ENCODE measurements around the gene SMAD3. TPM values are rescaled to one million over a fixed set of nuclear protein-coding genes. Genes with fewer than 3 reads are reported as not detected.
A peak's percentile ranks its signal among the peaks of the same experiment; 100 is the strongest.

SMAD3 gene
- total RNA-seq, 1 experiment from 2014 or later = 54.8 TPM

GRCh38 chr15:67175643-67176071, 110.3 kb downstream of the SMAD3 start:
- no peak for TF ChIP-seq CTCF (IDR thresholded peaks at IDR 0.05; ENCODE audit: insufficient read depth in 1 of 2, low read depth in 1 of 2, low read length in 1 of 2, severe bottlenecking in 1 of 2, unreplicated experiment in 1 of 2)
- H3K9me3 Mint-ChIP-seq (ENCODE audit: unreplicated experiment) = no peaks in the 10 kb centered on the region
- peaks cover 53% of the 10 kb centered on the region for H3K36me3 Mint-ChIP-seq (ENCODE audit: insufficient read depth, unreplicated experiment)
- peak overlapping the region; percentile 26 for H3K27ac Mint-ChIP-seq (ENCODE audit: unreplicated experiment)
- Histone ChIP-seq H3K9me3 (no peaks in the 10 kb centered on the region), H3K27me3 (replicated peaks; ENCODE audit: control insufficient read depth, insufficient read depth, low read length) (no peaks in the 10 kb centered on the region), H3K4me3 (ENCODE audit: low read depth, low read length) (no peak overlapping the region), H3K36me3 (ENCODE audit: control insufficient read depth, insufficient read depth, low read length) (no peaks in the 10 kb centered on the region; the same call in none of the 2 replicates), H3K4me1 (peaks cover 53% of the 10 kb centered on the region)
- no peak for DNase-seq
- peaks cover 51% of the 10 kb centered on the region for H3K4me1 Mint-ChIP-seq (ENCODE audit: low read depth, unreplicated experiment)
- no TSS peak for BruUV-seq (replicated peaks)
- CTCF ChIA-PET = no interaction called here
- H3K4me3 Mint-ChIP-seq (ENCODE audit: unreplicated experiment) = no peak overlapping the region
- POLR2A ChIA-PET = no interaction called here
- no peaks in the 10 kb centered on the region for H3K27me3 Mint-ChIP-seq (ENCODE audit: insufficient read depth, unreplicated experiment)
- intact Hi-C loops (cut with micrococcal nuclease; ENCODE audit: unreplicated experiment) = loop anchor here (5.0 kb wide), 1 partner anchor 128 kb away; no protein-coding TSS in a partner anchor

- Mint-ChIP-seq H3K9me3 (ENCODE audit: unreplicated experiment) (no peaks in the 10 kb centered on the region), H3K27me3 (ENCODE audit: insufficient read depth, unreplicated experiment) (no peaks in the 10 kb centered on the region), H3K4me1 (ENCODE audit: low read depth, unreplicated experiment) (peaks cover 51% of the 10 kb centered on the region), H3K36me3 (ENCODE audit: insufficient read depth, unreplicated experiment) (peaks cover 49% of the 10 kb centered on the region), H3K27ac (ENCODE audit: unreplicated experiment) (peak overlapping the region; percentile 26), H3K4me3 (ENCODE audit: unreplicated experiment) (no peak overlapping the region)
- POLR2A ChIA-PET = no interaction called here
- TF ChIP-seq CTCF (IDR thresholded peaks at IDR 0.05; ENCODE audit: insufficient read depth in 1 of 2, low read depth in 1 of 2, low read length in 1 of 2, severe bottlenecking in 1 of 2, unreplicated experiment in 1 of 2) = no peak
- no TSS peak for BruUV-seq (replicated peaks)
- CTCF ChIA-PET = no interaction called here
- no peak for DNase-seq
- Histone ChIP-seq H3K4me1 (peaks cover 53% of the 10 kb centered on the region), H3K36me3 (ENCODE audit: control insufficient read depth, insufficient read depth, low read length) (no peaks in the 10 kb centered on the region; the same call in none of the 2 replicates), H3K27me3 (replicated peaks; ENCODE audit: control insufficient read depth, insufficient read depth, low read length) (no peaks in the 10 kb centered on the region), H3K9me3 (no peaks in the 10 kb centered on the region), H3K4me3 (ENCODE audit: low read depth, low read length) (no peak overlapping the region)
- intact Hi-C loops (cut with micrococcal nuclease; ENCODE audit: unreplicated experiment) = loop anchor here (5.0 kb wide), 1 partner anchor 129 kb away; no protein-coding TSS in a partner anchor
Observed at GRCh38 chr15:67176195-67176971, 111.0 kb downstream of the SMAD3 start.

- Histone ChIP-seq H3K27me3 (replicated peaks; ENCODE audit: control insufficient read depth, insufficient read depth, low read length) (no peaks in the 10 kb centered on the region), H3K4me3 (ENCODE audit: low read depth, low read length) (no peak overlapping the region), H3K9me3 (no peaks in the 10 kb centered on the region), H3K4me1 (peaks cover 53% of the 10 kb centered on the region), H3K36me3 (ENCODE audit: control insufficient read depth, insufficient read depth, low read length) (no peaks in the 10 kb centered on the region; the same call in none of the 2 replicates)
- POLR2A ChIA-PET = interaction anchor here (2.2 kb wide), 1 partner anchor 114 kb away, joined by 9 read pairs; no protein-coding TSS in a partner anchor
- Mint-ChIP-seq H3K36me3 (ENCODE audit: insufficient read depth, unreplicated experiment) (peaks cover 59% of the 10 kb centered on the region), H3K4me1 (ENCODE audit: low read depth, unreplicated experiment) (peaks cover 51% of the 10 kb centered on the region), H3K4me3 (ENCODE audit: unreplicated experiment) (no peak overlapping the region), H3K27ac (ENCODE audit: unreplicated experiment) (no peak overlapping the region), H3K9me3 (ENCODE audit: unreplicated experiment) (no peaks in the 10 kb centered on the region), H3K27me3 (ENCODE audit: insufficient read depth, unreplicated experiment) (no peaks in the 10 kb centered on the region)
- DNase-seq = no peak
- BruUV-seq (replicated peaks) = no TSS peak
- CTCF ChIA-PET = interaction anchor here (0.7 kb wide), 1 partner anchor 27 kb away, joined by 5 read pairs; no protein-coding TSS in a partner anchor
- no peak for TF ChIP-seq CTCF (IDR thresholded peaks at IDR 0.05; ENCODE audit: insufficient read depth in 1 of 2, low read depth in 1 of 2, low read length in 1 of 2, severe bottlenecking in 1 of 2, unreplicated experiment in 1 of 2)
- intact Hi-C loops (cut with micrococcal nuclease; ENCODE audit: unreplicated experiment) = loop anchor here (1.0 to 5.0 kb wide), 4 partner anchors 27 to 130 kb away; no protein-coding TSS in a partner anchor
Observed at GRCh38 chr15:67177752-67178151, 112.3 kb downstream of the SMAD3 start.
